Epithelial cell of esophagus (primary cell): ENCODE measurements around the gene ZNF804A.
A peak's percentile ranks its signal among the peaks of the same experiment; 100 is the strongest.

Source experiments
- DNase-seq: peaks from one replicate; pipeline ENCODE4 v3.0.0; 2010; ENCODE audit warnings: low read depth
- H3K4me3 ChIP-seq: 2 replicates; pipeline ENCODE4 v1.5.1; 2011; ENCODE audit warnings: mild to moderate bottlenecking, low read length, control low read depth
- CTCF ChIP-seq: IDR thresholded peaks from 2 replicates; pipeline ENCODE4 v1.5.1; 2011; ENCODE audit warnings: low read depth, mild to moderate bottlenecking, low read length, control low read depth, inconsistent platforms; ENCODE audit not compliant: insufficient read depth; ENCODE audit errors: missing control alignments

The ZNF804A gene

GRCh38 chr2:184906160-184906559 lies 307.8 kb downstream of the ZNF804A start:
- H3K4me3 ChIP-seq, result no peak overlapping the region
- TF ChIP-seq CTCF, result no peak
- DNase-seq, result no peak

GRCh38 chr2:184906709-184907108 lies 308.4 kb downstream of the ZNF804A start:
- DNase-seq, result no peak
- H3K4me3 ChIP-seq, result no peak overlapping the region
- no peak for TF ChIP-seq CTCF

GRCh38 chr2:184908966-184909365 lies 310.6 kb downstream of the ZNF804A start:
- H3K4me3 ChIP-seq, result no peak overlapping the region
- no peak for DNase-seq
- TF ChIP-seq CTCF, result no peak

- no peak for TF ChIP-seq CTCF
- DNase-seq, result no peak
- H3K4me3 ChIP-seq, result no peak overlapping the region
Measured at GRCh38 chr2:184920451-184920965, 322.2 kb downstream of the ZNF804A start.

- no peak overlapping the region for H3K4me3 ChIP-seq
- TF ChIP-seq CTCF, result no peak
- DNase-seq, result no peak
Measured at GRCh38 chr2:184921676-184922075, 323.3 kb downstream of the ZNF804A start.

GRCh38 chr2:184923751-184924150 lies 325.4 kb downstream of the ZNF804A start:
- peak; percentile 2 for DNase-seq
- TF ChIP-seq CTCF, result no peak
- H3K4me3 ChIP-seq, result no peak overlapping the region

DNA sequence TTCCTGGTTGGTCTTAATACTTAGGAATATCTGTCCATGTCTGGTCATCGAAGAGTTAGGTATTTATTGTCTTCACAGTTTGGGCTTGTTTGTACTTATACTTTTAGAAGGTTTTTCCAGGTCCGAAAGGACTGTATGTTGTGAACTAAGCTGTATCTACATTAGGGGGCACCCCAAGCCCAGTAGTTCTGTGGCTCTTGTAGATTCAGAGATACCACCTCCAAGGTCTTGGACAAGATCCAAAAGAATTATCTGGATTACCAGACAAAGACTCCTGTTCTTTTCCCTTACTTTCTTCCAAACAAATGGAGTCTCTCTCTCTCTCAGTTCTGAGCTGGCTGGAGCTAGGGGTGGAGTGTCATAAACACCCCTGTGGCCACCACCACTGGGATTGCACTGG lies 328.7 kb downstream of the ZNF804A start:
- no peak for DNase-seq
- no peak for TF ChIP-seq CTCF
- no peak overlapping the region for H3K4me3 ChIP-seq
